ENCODE data around the gene SULT1A2.
"Not testable (repeated sequence)": the region's sequence is repeated elsewhere in the genome, so short reads cannot be mapped to it uniquely, and the experiment has no call there.

The SULT1A2 gene

DNA sequence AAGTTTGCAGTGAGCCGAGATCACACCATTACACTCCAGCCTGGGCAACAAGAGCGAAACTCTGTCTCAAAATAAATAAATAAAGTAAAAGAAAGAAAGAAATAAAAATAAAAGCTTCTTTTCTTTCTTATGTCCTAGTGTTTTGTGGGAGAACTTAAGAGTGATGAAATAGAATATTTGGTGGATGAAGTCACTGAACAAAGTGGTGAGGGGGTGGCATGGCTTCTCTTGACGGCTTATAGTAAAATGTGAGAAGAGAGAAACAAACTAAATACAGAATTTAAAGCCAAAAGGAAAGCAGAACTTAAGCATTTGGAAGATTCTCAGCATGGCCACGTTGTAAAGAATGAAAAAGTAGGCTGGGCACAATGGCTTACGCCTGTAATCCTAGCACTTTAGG, 27.8 kb downstream of the SULT1A2 start:
- H3K27ac ChIP-seq (ENCODE audit: poor library complexity, severe bottlenecking), result no peak overlapping the region

DNA sequence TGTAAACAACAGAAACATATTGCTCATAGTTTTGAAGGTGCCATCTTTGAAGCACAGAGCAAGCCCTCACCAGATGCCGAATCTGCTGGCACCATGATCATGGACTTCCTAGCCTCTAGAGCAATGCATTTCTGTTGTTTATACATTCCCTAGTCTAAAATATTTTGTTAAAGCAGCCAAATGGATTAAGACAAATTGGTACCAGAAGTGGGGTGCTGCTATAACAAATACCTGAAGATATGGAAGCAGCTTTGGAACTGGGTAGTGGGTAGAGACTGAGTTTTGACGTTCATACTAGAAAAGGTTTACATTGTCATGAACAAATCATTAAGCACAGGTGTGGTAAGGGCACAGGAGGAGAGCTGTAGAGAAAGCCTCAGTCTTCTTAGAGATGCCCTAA, 29.6 kb downstream of the SULT1A2 start:
- H3K27ac ChIP-seq (ENCODE audit: poor library complexity, severe bottlenecking), result no peak overlapping the region
- DNase-seq (ENCODE audit: low spot score) (no peak), ATAC-seq (ENCODE audit: low read depth) (no peak)
- peaks cover 6% of the 10 kb centered on the region for H3K9me3 ChIP-seq (ENCODE audit: severe bottlenecking)
- no peaks in the 10 kb centered on the region for H3K36me3 ChIP-seq (ENCODE audit: low read depth)
- no peak overlapping the region for H3K4me3 ChIP-seq (ENCODE audit: severe bottlenecking)
- TF ChIP-seq, protein P1, sequence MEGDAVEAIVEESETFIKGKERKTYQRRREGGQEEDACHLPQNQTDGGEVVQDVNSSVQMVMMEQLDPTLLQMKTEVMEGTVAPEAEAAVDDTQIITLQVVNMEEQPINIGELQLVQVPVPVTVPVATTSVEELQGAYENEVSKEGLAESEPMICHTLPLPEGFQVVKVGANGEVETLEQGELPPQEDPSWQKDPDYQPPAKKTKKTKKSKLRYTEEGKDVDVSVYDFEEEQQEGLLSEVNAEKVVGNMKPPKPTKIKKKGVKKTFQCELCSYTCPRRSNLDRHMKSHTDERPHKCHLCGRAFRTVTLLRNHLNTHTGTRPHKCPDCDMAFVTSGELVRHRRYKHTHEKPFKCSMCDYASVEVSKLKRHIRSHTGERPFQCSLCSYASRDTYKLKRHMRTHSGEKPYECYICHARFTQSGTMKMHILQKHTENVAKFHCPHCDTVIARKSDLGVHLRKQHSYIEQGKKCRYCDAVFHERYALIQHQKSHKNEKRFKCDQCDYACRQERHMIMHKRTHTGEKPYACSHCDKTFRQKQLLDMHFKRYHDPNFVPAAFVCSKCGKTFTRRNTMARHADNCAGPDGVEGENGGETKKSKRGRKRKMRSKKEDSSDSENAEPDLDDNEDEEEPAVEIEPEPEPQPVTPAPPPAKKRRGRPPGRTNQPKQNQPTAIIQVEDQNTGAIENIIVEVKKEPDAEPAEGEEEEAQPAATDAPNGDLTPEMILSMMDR (IDR thresholded peaks at IDR 0.05; ENCODE audit: poor library complexity, severe bottlenecking), result no peak
- H3K27me3 ChIP-seq (ENCODE audit: insufficient read depth, poor library complexity, severe bottlenecking), result no peaks in the 10 kb centered on the region
- no peaks in the 10 kb centered on the region for H3K4me1 ChIP-seq (ENCODE audit: insufficient read depth, poor library complexity, severe bottlenecking)

More for the DNA sequence above, 27.8 kb downstream of the SULT1A2 start:
- Histone ChIP-seq H3K36me3 (ENCODE audit: low read depth) (no peaks in the 10 kb centered on the region), H3K4me3 (ENCODE audit: severe bottlenecking) (no peak overlapping the region), H3K4me1 (ENCODE audit: insufficient read depth, poor library complexity, severe bottlenecking) (no peaks in the 10 kb centered on the region), H3K9me3 (ENCODE audit: severe bottlenecking) (peaks cover 6% of the 10 kb centered on the region), H3K27me3 (ENCODE audit: insufficient read depth, poor library complexity, severe bottlenecking) (no peaks in the 10 kb centered on the region)
- no peak for ATAC-seq (ENCODE audit: low read depth)
- TF ChIP-seq, protein P1 (IDR thresholded peaks at IDR 0.05; ENCODE audit: poor library complexity, severe bottlenecking), result no peak
- no peak for DNase-seq (ENCODE audit: low spot score)

DNA sequence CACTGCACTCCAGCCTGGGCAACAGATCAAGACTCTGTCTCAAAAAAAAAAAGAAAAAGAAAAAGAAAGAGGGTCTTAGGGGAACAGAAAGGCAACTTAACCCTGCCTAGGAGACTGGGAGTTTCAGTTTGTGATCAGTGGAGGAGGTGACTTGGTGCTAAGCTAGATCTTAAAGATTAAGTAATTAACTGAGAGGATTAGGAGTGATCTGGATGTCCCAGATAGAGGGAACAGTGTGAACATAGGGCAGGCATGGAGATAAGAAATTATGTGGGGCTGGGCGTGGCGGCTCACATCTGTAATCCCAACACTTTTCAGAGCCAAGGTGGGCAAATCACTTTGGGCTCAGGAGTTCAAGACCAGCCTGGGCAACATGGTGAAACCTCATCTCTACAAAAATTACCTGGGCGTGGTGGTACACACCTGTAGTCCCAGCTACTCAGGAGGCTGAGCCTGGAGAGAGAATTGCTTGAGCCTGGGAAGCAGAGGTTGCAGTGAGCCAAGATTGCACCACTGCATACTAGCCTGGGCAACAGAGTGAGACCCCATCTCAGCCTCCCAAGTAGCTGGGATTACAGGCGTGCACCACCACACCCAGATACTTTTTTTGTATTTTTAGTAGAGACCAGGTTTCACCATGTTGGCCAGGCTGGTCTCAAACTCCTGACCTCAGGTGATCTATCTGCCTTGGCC, 30.5 kb downstream of the SULT1A2 start:
- not testable (repeated sequence) for H3K4me3 ChIP-seq (ENCODE audit: severe bottlenecking); ATAC-seq (ENCODE audit: low read depth); H3K4me1 ChIP-seq (ENCODE audit: insufficient read depth, poor library complexity, severe bottlenecking); H3K27ac ChIP-seq (ENCODE audit: poor library complexity, severe bottlenecking); DNase-seq (ENCODE audit: low spot score); H3K36me3 ChIP-seq (ENCODE audit: low read depth); H3K27me3 ChIP-seq (ENCODE audit: insufficient read depth, poor library complexity, severe bottlenecking); H3K9me3 ChIP-seq (ENCODE audit: severe bottlenecking)

DNA sequence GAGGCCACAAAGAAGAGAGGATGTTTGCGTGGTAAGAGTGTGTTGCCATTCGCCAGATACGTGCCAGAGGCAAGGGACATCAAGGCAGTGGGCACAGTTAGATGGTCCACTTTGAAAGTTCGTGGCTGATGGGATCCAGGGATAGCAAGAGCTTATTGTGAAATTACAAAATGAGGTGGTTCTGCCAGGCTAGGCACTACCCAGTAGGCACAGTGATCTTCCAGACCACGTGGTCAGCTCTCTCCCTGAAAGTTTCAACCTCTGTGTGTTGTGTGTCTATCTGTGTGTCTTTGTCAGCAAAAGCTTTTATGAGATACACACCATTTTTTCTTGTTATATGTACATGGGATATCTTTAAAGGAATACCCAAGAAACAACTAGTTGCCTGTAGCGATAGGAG, 33.6 kb downstream of the SULT1A2 start:
- TF ChIP-seq, protein P1 (IDR thresholded peaks at IDR 0.05; ENCODE audit: poor library complexity, severe bottlenecking), result no peak
- no peaks in the 10 kb centered on the region for H3K27me3 ChIP-seq (ENCODE audit: insufficient read depth, poor library complexity, severe bottlenecking)
- ATAC-seq (ENCODE audit: low read depth), result no peak

DNA sequence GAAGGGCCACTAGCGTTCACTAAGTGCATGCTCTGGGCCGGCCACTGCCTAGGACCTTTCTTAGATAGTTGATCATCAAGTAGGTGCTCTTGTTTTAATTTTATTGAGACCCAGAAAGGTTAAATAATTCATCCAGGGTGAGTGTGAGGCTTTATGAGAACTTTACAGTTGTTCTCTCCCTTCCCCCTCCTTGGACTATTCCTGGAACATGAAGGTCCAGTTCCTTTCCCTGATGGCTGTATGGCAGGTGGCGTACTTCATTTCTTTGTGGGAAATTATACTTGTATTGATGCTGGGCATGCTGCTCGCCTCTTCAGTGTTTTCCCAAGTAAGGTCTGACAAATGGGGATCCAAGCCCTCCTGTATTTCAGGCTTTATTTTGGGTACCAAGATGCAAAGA, 34.7 kb downstream of the SULT1A2 start:
- H3K27ac ChIP-seq (ENCODE audit: poor library complexity, severe bottlenecking), result no peak overlapping the region
- no peaks in the 10 kb centered on the region for H3K4me1 ChIP-seq (ENCODE audit: insufficient read depth, poor library complexity, severe bottlenecking)
- H3K27me3 ChIP-seq (ENCODE audit: insufficient read depth, poor library complexity, severe bottlenecking), result no peaks in the 10 kb centered on the region
- peaks cover 11% of the 10 kb centered on the region for H3K36me3 ChIP-seq (ENCODE audit: low read depth)
- H3K4me3 ChIP-seq (ENCODE audit: severe bottlenecking), result no peak overlapping the region
- DNase-seq (ENCODE audit: low spot score), result no peak
- no peak for ATAC-seq (ENCODE audit: low read depth)
- TF ChIP-seq, protein P1 (IDR thresholded peaks at IDR 0.05; ENCODE audit: poor library complexity, severe bottlenecking), result no peak
- peaks cover 4% of the 10 kb centered on the region for H3K9me3 ChIP-seq (ENCODE audit: severe bottlenecking)

More for the DNA sequence above, 33.6 kb downstream of the SULT1A2 start:
- no peak overlapping the region for H3K27ac ChIP-seq (ENCODE audit: poor library complexity, severe bottlenecking)
- peaks cover 6% of the 10 kb centered on the region for H3K36me3 ChIP-seq (ENCODE audit: low read depth)
- peaks cover 6% of the 10 kb centered on the region for H3K9me3 ChIP-seq (ENCODE audit: severe bottlenecking)
- no peak for DNase-seq (ENCODE audit: low spot score)
- no peak overlapping the region for H3K4me3 ChIP-seq (ENCODE audit: severe bottlenecking)
- H3K4me1 ChIP-seq (ENCODE audit: insufficient read depth, poor library complexity, severe bottlenecking), result no peaks in the 10 kb centered on the region

All from RWPE2 (cell line).